DMS114 treated with DMSO at 0.1 percent for 48 hours (cell line): ENCODE results near the gene TOMM40.
"Not testable (repeated sequence)": the region's sequence is repeated elsewhere in the genome, so short reads cannot be mapped to it uniquely, and the experiment has no call there.

ENCODE experiments used
- DNase-seq: peaks from one replicate; lab custom pipeline; 2025; ENCODE audit not compliant: unreplicated experiment; lab: John Stamatoyannopoulos, UW

TOMM40 gene

GRCh38 chr19:44871809-44872208 is 19.2 kb upstream of the TOMM40 start:
- no peak for DNase-seq

- no peak for DNase-seq
Observed at GRCh38 chr19:44872661-44873060, 18.4 kb upstream of the TOMM40 start.

GRCh38 chr19:44874317-44874716 is 16.7 kb upstream of the TOMM40 start:
- DNase-seq = no peak

- DNase-seq = no peak
Observed at GRCh38 chr19:44875666-44876451, 15.2 kb upstream of the TOMM40 start.

- DNase-seq = no peak
Observed at GRCh38 chr19:44876930-44877535, 14.0 kb upstream of the TOMM40 start.

- no peak for DNase-seq
Observed at GRCh38 chr19:44878120-44878865, 12.8 kb upstream of the TOMM40 start.

GRCh38 chr19:44879309-44880065 is 11.6 kb upstream of the TOMM40 start:
- DNase-seq = no peak

- no peak for DNase-seq
Observed at GRCh38 chr19:44882063-44882462, 9.0 kb upstream of the TOMM40 start.

GRCh38 chr19:44882619-44883397 is 8.2 kb upstream of the TOMM40 start:
- not testable (repeated sequence) for DNase-seq

- DNase-seq = no peak
Observed at GRCh38 chr19:44883922-44884321, 7.1 kb upstream of the TOMM40 start.

GRCh38 chr19:44884566-44884965 is 6.5 kb upstream of the TOMM40 start:
- DNase-seq = no peak

GRCh38 chr19:44886141-44886540 is 4.9 kb upstream of the TOMM40 start:
- DNase-seq = no peak

GRCh38 chr19:44887648-44888047 is 3.4 kb upstream of the TOMM40 start:
- DNase-seq = no peak

- DNase-seq = not testable (repeated sequence)
Observed at GRCh38 chr19:44888335-44888734, 2.7 kb upstream of the TOMM40 start.

GRCh38 chr19:44889830-44890365 is 1.2 kb upstream of the TOMM40 start:
- DNase-seq = no peak

GRCh38 chr19:44890366-44891015 is 563 bp upstream of the TOMM40 start:
- peak; percentile 96 for DNase-seq

GRCh38 chr19:44892932-44893331 is 1.9 kb downstream of the TOMM40 start:
- no peak for DNase-seq

- DNase-seq = no peak
Observed at GRCh38 chr19:44893332-44894051, 2.4 kb downstream of the TOMM40 start.

GRCh38 chr19:44894052-44894400 is 3.0 kb downstream of the TOMM40 start:
- DNase-seq = no peak
